HG03025 (cell line): ENCODE data around the gene PDE4B.

ENCODE experiments used
- ATAC-seq: cut with Tn5 transposase; IDR thresholded peaks from one replicate; pipeline ENCODE4 v1.9.1; 2021; ENCODE audit warnings: mild to moderate bottlenecking, moderate library complexity; ENCODE audit not compliant: unreplicated experiment, low FRiP score

The PDE4B gene

DNA sequence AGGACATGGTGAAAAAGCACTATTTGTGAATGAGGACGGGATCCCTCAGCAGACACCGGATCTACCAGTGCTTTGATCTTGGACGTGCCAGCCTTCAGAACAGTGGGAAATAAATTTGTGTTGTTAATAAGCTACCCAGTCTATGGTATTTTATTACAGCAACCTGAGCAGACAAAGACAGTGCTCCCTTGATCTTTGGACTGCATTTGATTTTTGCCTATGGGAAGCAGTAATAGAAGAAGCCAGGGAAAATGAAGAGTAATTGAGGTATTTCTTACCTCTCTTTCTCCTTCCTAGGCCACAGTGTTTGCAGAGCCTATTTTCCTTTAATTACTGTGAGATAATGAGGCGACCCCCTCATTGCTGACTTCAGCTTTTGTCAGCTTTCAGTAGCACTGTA is 87.9 kb downstream of the PDE4B start:
- no peak for ATAC-seq

DNA sequence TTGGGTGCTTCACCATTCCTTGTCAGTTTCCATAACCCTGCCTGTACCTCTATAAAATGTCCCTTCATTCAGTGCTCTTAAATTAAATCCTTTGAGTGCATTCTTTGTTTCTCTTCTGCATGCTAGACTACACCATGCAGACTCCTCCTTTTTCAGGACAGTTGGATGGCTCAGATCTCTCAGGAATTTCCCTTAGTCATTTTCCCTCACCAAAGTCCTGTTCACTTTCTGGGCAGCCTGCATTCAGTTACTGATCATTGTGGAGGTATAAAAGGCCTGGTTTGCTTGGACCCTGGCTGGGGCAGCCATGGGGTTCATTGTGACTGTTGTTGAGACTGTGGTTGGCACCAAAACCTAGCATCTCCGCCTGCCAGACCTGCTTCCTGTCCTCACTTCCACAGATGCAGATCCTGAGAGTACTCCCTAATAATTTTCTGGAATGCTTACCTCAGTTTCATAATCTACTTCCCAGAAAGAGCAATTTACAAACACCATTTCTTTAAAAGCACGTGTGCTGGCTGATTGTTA is 88.4 kb downstream of the PDE4B start:
- ATAC-seq = no peak

DNA sequence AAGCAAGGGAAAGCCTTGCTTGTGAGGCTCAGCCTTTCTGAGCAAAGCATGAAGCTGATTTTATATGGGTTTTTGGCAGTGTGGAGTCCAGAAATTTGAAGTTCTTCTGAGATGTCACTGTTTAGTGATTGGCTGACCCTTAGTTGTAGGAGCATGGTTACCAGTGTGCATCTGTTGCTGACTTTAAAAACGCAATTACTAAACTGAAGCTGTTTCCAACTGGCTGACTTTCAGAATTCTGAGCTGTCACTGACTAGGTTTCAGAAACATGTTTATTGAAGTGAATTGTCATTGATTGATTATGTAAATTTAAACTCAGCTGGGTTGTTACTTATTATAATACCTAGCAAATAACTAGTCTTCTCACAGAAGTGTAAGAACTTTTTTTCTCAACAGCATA is 89.4 kb downstream of the PDE4B start:
- ATAC-seq = no peak

DNA sequence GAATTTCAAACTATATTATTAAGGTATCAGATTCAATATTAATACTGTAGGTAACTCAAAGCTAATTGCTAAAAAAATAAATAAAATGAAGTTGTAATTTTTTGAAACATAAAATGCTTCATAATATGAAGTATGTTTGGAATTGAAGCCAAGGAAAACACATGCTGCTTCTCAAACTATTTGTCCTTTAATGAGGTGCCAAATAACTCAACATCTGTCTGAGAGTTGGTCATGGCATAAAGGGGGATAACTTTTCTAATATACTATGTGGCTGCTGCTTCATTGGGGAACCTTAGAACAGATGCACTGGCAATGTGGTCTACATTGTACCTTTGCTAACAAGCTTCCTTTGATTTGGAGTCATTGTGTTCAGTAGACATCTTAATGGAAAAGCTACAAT is 96.7 kb downstream of the PDE4B start:
- no peak for ATAC-seq

DNA sequence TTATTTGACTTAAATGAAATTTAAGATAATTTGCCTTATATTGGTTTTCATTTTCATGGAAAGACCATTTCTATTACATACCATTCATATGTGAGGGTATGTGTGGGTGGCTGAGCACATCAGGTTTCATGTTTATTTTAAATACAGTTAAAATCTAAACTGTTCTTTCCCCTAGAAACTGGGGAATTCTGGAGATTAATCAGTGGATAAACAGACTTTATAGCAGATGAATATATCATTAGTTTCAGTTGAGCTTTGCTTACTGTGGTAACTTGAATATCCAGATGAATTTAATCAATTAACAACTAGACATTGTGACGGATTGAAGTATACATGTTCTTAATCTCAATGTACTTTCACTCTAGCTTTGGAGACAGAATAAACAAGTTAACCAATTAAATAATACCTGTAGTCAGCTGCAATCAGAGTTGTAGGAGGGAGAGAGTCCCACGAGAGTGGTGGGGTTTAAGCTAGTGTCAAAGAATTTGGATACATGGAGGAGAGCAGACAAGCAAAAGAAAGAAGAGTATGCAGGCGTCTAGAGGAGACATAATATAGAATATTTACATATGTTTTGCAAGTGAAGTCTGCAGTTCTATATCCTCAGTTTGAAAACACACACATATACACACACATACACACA is 97.6 kb downstream of the PDE4B start:
- ATAC-seq = no peak

DNA sequence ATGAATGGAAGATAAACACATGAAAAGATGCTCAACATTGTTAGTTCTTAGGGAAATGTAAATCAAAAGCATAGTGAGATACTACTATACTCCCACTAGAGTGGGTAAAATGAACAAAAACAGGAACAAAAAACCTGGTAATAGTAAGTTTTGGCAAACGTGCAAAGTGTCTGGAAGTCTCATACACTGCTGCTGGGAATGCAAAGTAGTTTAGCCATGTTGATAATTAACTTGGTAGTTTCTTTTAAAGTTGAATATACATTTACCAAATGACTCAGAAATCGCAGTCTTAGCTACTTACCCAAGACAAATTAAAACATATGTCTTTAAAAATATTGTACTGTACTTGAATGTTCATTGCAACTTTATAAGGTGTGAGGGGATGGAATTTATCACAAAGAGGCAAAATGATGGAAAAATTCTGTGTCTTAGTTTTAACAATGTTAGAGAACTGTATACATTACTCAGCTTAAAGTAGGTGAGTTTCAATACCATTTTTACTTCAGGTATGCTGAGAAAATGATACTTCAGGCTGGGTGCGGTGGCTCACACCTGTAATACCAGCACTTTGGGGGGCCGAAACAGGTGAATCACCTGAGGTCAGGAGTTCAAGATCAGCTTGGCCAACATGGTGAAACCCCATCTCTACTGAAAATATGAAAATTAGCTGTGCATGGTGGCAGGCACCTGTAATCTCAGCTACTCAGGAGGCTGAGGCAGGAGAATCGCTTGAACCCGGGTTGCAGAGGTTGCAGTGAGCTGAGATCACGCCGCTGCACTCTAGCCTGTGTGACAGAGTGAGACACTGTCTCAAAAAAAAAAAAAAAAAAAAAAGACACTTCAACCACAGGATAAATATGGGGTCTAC is 102.3 kb downstream of the PDE4B start:
- ATAC-seq = peak; percentile 64

DNA sequence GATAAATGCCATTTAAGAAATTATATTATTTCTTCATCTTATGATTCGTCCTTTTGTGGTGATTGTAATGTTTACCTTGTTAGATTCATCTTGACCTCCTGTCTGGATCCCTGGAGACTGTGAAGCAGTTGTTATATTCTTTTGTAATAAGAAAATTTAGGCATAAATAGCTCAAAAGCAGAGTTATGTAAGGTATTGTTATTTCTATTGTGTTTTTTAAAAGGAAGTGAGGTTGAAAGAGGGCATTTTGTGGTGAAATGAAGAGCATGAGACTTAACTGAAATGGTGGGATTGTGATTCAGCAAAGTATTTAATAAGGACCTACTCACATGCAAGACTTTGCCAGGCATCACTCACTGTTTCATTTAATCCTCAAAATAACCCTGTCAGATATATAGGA is 104.0 kb downstream of the PDE4B start:
- no peak for ATAC-seq

DNA sequence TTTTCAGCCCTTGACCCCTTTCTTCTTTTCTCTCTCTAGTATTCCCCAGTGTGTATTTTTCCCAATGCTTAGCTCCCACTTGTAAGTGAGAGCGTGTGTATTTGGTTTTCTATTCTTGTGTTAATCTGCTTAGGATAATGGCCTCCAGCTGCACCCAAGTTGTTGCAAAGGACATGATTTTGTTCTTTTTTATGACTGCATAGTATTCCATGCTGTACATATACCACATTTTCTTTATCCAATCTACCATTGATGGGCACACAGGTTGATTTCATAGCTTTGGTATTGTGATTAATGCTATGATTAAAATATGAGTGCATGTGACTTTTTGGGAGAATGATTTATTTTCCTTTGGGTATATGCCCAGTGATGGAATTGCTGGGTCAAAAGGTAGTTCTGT is 104.8 kb downstream of the PDE4B start:
- ATAC-seq = no peak

DNA sequence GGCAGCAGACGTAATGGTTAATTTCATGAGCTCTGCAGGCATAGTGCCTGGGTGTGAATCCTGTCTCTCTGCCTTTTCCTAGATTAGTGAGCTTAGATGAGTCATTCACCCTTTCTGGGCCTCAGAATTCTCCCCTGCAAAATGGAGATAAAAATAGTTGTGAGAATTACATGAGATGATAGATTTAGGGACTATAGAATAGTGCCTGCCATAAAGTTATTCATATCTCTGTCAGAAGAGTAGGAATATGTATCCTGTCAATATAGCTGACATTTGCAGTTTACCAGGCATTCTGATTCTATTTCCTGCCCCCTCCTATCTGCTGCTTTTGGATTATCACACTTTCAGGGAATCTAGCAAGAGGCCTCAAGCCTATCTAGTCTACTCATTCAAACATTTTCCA is 112.0 kb downstream of the PDE4B start:
- no peak for ATAC-seq

DNA sequence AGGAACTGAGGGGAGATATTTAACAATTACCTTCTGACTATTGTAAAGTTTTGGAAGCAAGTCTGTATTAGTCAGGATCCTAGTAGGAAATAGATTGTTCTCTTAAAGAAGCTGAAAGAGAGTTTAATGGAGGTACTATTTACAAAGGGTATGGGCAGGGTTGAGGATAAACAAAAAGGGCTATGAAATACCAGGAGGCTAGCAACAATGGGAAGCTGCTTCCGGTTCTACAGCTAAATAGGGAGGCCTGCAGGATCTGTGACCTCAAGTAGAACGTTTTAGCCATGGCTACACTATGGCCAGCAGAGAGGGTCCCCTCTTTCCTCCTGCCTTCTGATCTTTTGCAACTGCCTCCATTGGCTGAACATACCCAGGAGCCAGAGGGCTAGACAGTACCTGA is 117.7 kb downstream of the PDE4B start:
- no peak for ATAC-seq

DNA sequence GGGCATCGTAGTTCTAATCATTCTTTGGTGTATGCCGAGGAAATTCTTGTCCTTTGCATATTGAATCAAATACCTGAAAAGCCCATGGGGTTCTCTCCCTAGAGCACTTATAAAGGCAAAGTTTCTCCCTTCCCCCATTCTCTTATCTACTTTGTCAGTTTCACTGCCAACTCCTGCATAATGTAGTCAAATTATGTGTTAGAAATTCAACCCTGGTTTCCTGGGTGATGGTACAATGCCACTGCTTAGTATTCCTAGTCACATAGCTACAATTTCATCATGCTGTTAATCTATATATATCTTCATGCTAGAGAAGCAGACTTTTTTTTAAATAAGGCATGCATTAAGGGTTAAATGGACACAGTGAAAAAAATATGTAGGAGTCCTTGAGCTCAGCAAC is 119.0 kb downstream of the PDE4B start:
- ATAC-seq = no peak

DNA sequence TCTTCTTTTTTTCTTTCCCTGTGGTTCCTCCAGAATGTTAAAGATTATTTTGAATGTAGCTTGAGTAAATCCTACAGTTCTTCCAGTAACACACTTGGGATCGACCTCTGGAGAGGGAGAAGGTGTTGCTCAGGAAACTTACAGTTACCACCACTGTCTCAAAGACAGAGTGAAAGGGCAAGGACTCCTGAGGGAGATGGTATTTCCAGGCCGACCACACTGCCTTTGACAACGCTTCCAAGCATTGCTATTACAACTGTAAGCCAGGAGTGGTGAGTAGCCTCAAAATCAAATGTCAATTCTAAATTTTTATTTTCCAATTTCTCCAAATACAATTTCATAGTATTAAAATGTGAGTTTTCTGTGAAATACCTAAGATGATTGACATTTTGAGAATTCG is 125.9 kb downstream of the PDE4B start:
- no peak for ATAC-seq

DNA sequence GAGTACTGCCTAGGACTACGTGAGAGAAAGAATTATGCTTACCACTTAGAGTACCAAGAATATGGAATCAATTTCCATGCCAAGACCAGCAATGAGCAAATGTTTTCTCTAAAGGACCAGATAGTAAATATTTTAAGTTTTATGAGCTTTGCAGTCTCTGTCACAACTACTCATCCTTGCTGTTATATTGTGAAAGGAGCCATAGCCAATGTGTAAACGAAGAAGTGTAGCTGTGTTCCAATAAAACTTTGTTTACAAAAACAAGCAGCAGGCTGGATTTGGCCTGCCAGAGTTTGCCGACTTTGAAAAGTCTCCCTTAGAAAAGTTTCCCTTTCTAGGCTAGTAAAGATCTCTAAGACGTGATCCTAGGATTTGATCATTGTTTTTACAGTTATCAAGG is 128.8 kb downstream of the PDE4B start:
- no peak for ATAC-seq

DNA sequence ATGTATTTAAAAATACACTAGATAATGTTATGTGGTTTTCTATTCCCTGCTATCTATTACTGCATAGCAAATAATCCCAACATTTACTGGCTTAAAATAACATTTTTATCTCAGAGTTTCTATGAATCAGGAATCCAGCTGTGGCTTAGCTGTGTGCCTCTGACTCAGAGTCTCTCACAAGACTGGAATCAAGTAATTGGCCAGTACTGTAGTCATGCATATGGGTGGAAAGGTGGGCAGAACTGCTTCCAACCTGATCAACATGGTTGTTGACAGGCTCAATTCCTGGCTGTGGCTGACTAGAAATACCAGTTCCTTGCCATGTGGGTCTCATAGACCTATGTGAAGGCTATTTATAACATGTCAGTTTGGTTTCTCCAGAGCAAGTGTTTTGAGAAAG is 131.8 kb downstream of the PDE4B start:
- ATAC-seq = no peak

DNA sequence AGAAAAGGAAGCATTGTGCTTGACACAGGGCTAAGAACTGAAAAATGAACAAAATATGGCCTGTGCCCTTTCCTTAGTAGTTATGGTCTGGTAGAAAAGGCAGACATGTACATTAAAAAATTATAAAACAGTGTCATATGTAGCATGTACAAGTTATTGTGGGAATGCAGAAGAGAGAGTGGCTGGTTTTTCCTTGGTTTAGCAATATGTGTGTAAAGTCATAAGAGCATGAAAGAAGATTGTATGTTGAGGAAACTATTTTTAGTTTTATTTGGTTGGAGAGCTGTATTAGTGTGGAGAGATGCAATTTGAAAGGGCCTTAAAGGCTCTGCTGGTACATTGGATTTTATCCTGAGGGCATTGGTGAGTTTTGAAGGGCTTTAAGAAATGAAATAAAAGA is 145.8 kb downstream of the PDE4B start:
- no peak for ATAC-seq

DNA sequence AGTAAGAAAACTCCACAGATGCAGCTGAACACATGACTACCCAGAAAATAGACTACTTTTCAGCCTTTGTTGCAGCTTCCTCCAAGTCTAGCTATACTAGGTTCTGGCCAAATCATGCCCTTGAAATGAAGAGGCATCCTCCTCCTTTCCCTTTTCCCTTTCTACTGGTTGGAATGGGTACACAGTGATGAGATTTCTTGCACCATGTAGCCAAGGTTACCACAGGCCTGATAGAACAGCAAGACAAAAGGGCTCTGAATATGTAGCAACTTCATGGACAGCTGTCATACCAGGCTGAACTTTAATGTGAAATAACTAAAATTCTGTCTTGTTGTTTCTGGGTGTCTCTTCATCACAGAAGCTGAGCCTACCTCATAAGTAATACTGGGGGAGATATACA is 146.5 kb downstream of the PDE4B start:
- ATAC-seq = no peak

DNA sequence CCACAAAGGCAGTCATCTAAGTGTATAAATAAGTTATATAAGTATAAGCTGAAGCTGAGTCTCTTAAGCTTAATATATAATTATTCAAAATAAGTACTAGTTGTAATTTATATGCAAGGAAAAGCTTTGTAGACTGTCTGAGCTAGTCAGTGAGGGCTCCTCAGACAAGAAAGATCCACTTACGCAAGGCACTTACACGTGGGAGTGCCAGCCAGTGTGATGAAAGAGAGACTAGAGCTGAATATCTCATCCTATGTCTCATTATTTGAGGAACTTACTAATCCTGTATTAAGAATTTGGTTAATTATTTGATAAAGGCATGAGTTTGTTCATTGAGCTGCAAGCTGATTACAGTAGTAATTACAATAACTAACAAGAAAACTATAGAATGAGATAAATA is 146.9 kb downstream of the PDE4B start:
- no peak for ATAC-seq

DNA sequence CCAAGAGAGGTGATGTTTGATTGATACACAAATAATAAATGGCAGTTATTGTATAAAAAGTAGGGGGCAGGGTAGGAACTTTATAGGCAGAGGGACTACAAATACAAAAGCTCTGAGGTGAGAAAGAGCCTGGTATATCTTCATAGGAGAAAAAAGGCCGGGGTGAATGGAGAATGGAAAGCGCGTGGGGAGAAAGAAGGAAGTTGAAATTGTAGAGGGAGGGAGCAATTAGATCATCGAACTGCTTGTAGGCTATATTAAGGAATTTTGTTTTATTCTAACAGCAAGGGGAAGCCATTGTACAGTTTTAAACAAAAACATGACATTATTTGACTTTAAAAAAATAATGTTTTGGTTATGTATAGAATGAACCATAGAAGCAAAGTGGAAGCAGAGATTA is 147.4 kb downstream of the PDE4B start:
- no peak for ATAC-seq

DNA sequence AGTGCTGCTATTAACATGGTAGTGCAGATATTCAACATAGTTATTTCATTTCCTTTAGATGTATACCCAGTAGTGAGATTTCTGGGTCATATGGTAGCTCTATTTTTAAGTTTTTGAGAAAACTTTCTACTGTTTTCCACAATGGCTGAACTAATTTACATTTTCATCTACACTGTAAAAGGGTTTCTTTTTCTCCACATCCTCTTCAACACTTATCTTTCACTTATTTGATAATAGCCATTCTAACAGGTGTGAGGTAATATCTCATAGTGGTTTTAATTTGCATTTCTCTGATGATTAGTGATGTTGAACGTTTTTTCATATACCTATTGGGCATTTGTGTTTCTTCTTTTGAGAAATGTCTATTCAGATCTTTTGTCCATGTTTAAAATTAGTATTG is 149.8 kb downstream of the PDE4B start:
- ATAC-seq = no peak

DNA sequence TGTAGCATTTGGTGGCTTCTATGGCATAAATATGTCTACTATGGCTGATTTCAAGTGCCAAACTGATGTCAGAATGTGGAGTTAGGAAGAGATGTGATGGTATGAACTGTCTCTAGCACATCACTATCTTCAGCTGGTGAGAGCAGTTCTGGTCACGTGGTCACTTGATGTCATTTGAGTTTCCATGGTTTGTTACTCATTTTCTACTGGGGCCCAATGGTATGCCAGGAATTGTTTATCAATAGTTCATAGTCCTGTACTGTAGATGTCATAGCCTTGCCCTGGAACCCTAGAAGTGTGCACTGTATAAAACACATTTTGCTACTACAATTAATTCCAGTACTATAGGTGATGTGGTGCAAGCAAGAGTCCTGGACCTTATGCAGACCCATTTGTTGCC is 153.7 kb downstream of the PDE4B start:
- no peak for ATAC-seq

DNA sequence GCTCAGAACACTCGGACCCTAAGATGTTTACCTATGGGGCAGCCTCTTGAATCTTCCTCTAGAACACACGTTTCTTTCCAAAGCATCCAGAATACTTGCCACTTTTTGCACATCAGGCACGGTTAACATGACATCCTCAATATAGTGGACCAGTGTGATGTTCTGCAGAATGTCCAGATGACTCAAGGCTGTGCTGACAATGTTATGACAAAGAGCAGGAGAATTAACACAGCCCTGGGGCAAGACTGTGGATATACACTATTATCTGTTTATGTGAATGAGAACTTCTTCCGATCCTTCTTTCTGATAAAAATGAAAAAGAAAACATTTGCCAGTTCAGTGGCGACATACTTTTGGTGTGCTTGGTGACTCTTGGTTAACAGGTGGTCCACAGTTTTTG is 154.3 kb downstream of the PDE4B start:
- no peak for ATAC-seq

DNA sequence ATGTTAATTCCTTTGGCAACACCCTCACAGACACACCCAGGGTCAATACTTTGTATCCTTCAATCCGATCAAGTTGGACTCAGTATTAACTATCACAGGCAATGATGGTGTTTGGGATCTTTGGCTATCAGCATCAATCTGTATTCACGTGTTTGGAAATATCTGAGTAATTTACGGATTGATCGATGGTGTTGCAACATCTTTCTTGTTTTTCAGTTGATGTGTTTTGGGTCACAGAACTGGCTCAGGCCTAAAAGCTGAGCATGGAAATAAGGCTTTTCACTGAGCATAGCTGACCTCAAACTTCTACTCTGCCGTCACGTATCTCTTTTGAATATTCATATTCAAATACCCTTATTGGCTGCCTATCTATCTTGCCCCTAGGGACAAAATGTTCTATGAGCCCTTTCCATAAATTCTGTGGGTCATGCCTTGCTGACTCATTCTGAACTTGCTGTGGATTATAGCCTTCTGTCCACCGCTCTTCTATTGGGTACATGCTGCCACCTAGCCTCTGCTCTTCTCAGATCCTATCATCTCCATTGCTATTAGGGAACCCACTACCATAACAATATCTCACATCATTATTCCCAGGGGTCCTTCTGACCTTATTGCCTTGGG is 156.0 kb downstream of the PDE4B start:
- no peak for ATAC-seq
